Measurements from ENCODE around the gene CMTM8.
"Not testable (repeated sequence)": the region's sequence is repeated elsewhere in the genome, so short reads cannot be mapped to it uniquely, and the experiment has no call there.

The CMTM8 gene

GRCh38 chr3:32381922-32382321, 143.4 kb downstream of the CMTM8 start:
- no peak for DNase-seq (ENCODE audit: low spot score)

GRCh38 chr3:32383136-32383711, 144.7 kb downstream of the CMTM8 start:
- DNase-seq (ENCODE audit: low spot score), result no peak

GRCh38 chr3:32384938-32385337, 146.5 kb downstream of the CMTM8 start:
- no peak for DNase-seq (ENCODE audit: low spot score)

- DNase-seq (ENCODE audit: low spot score), result no peak
Observed at GRCh38 chr3:32387512-32387911, 149.0 kb downstream of the CMTM8 start.

- not testable (repeated sequence) for DNase-seq (ENCODE audit: low spot score)
Observed at GRCh38 chr3:32389577-32389976, 151.1 kb downstream of the CMTM8 start.

- no peak for DNase-seq (ENCODE audit: low spot score)
Observed at GRCh38 chr3:32391643-32392535, 153.4 kb downstream of the CMTM8 start, which contains the start of gene CMTM7. Gene CMTM7 (plus strand): TSS chr3:32391853. CDS start chr3:32391907, 54 bp downstream.

- no peak for DNase-seq (ENCODE audit: low spot score)
Observed at GRCh38 chr3:32392536-32393302, 154.2 kb downstream of the CMTM8 start.

GRCh38 chr3:32395496-32395895, 157.0 kb downstream of the CMTM8 start:
- no peak for DNase-seq (ENCODE audit: low spot score)

GRCh38 chr3:32397941-32398340, 159.5 kb downstream of the CMTM8 start:
- no peak for DNase-seq (ENCODE audit: low spot score)

GRCh38 chr3:32398531-32398930, 160.1 kb downstream of the CMTM8 start:
- DNase-seq (ENCODE audit: low spot score), result no peak

GRCh38 chr3:32399030-32399620, 160.6 kb downstream of the CMTM8 start:
- no peak for DNase-seq (ENCODE audit: low spot score)

GRCh38 chr3:32401126-32401525, 162.6 kb downstream of the CMTM8 start:
- no peak for DNase-seq (ENCODE audit: low spot score)

GRCh38 chr3:32401556-32402081, 163.1 kb downstream of the CMTM8 start:
- DNase-seq (ENCODE audit: low spot score), result peak; percentile 74

- no peak for DNase-seq (ENCODE audit: low spot score)
Observed at GRCh38 chr3:32403663-32404062, 165.2 kb downstream of the CMTM8 start.

GRCh38 chr3:32404714-32405113, 166.2 kb downstream of the CMTM8 start:
- DNase-seq (ENCODE audit: low spot score), result no peak

- no peak for DNase-seq (ENCODE audit: low spot score)
Observed at GRCh38 chr3:32405155-32405554, 166.7 kb downstream of the CMTM8 start.

GRCh38 chr3:32405711-32406323, 167.3 kb downstream of the CMTM8 start:
- DNase-seq (ENCODE audit: low spot score), result no peak

GRCh38 chr3:32406486-32407408, 168.3 kb downstream of the CMTM8 start:
- DNase-seq (ENCODE audit: low spot score), result peak; percentile 80

GRCh38 chr3:32410367-32411246, 172.1 kb downstream of the CMTM8 start:
- DNase-seq (ENCODE audit: low spot score), result peak; percentile 39

Data from pons (tissue), 1 donor.